ENCODE data around the gene RAPGEF5.

The RAPGEF5 gene

GRCh38 chr7:22196429-22196828 lies 160.5 kb downstream of the RAPGEF5 start:
- peaks cover 44% of the 10 kb centered on the region for H3K36me3 ChIP-seq

GRCh38 chr7:22195397-22196172 lies 161.4 kb downstream of the RAPGEF5 start:
- H3K27me3 ChIP-seq = no peaks in the 10 kb centered on the region

More at GRCh38 chr7:22196429-22196828, 160.5 kb downstream of the RAPGEF5 start:
- Histone ChIP-seq H3K9me3 (no peaks in the 10 kb centered on the region), H3K4me1 (peaks cover 6% of the 10 kb centered on the region; the same call in 1 of the 2 replicates), H3K4me3 (ENCODE audit: low read depth, low read length) (no peak overlapping the region), H3K27me3 (no peaks in the 10 kb centered on the region)
- no peak for TF ChIP-seq CTCF (IDR thresholded peaks at IDR 0.05; ENCODE audit: low read depth, low read length)
- no peak for DNase-seq

GRCh38 chr7:22194658-22195273 lies 162.2 kb downstream of the RAPGEF5 start:
- no peak for TF ChIP-seq CTCF (IDR thresholded peaks at IDR 0.05; ENCODE audit: low read depth, low read length)
- Histone ChIP-seq H3K4me1 (peaks cover 7% of the 10 kb centered on the region; the same call in 1 of the 2 replicates), H3K4me3 (ENCODE audit: low read depth, low read length) (no peak overlapping the region), H3K9me3 (no peaks in the 10 kb centered on the region), H3K36me3 (peaks cover 57% of the 10 kb centered on the region), H3K27me3 (no peaks in the 10 kb centered on the region)
- DNase-seq = no peak

More at GRCh38 chr7:22195397-22196172, 161.4 kb downstream of the RAPGEF5 start:
- Histone ChIP-seq H3K36me3 (peaks cover 49% of the 10 kb centered on the region), H3K9me3 (no peaks in the 10 kb centered on the region), H3K4me3 (ENCODE audit: low read depth, low read length) (no peak overlapping the region), H3K4me1 (peaks cover under 1% of the 10 kb centered on the region; the same call in 1 of the 2 replicates)
- TF ChIP-seq CTCF (IDR thresholded peaks at IDR 0.05; ENCODE audit: low read depth, low read length) = no peak
- no peak for DNase-seq

- H3K36me3 ChIP-seq = peaks cover 56% of the 10 kb centered on the region
- no peaks in the 10 kb centered on the region for H3K27me3 ChIP-seq
- H3K4me1 ChIP-seq = peaks cover 9% of the 10 kb centered on the region; the same call in 1 of the 2 replicates
- no peaks in the 10 kb centered on the region for H3K9me3 ChIP-seq
- no peak for DNase-seq
- TF ChIP-seq CTCF (IDR thresholded peaks at IDR 0.05; ENCODE audit: low read depth, low read length) = no peak
- H3K4me3 ChIP-seq (ENCODE audit: low read depth, low read length) = no peak overlapping the region
Observed at GRCh38 chr7:22193450-22193983, 163.4 kb downstream of the RAPGEF5 start.

- no peak for DNase-seq
- peaks cover 9% of the 10 kb centered on the region; the same call in 1 of the 2 replicates for H3K4me1 ChIP-seq
- H3K4me3 ChIP-seq (ENCODE audit: low read depth, low read length) = no peak overlapping the region
- no peaks in the 10 kb centered on the region for H3K9me3 ChIP-seq
- no peaks in the 10 kb centered on the region for H3K27me3 ChIP-seq
- H3K36me3 ChIP-seq = peaks cover 56% of the 10 kb centered on the region
- TF ChIP-seq CTCF (IDR thresholded peaks at IDR 0.05; ENCODE audit: low read depth, low read length) = no peak
Observed at GRCh38 chr7:22192801-22193200, 164.2 kb downstream of the RAPGEF5 start.
